COR-L47 (cell line): ENCODE measurements around the gene CGB5.
"Not testable (repeated sequence)": the region's sequence is repeated elsewhere in the genome, so short reads cannot be mapped to it uniquely, and the experiment has no call there.

Experiments
- DNase-seq: peaks from one replicate; lab custom pipeline; 2025; lab: John Stamatoyannopoulos, UW

Gene CGB5

DNA sequence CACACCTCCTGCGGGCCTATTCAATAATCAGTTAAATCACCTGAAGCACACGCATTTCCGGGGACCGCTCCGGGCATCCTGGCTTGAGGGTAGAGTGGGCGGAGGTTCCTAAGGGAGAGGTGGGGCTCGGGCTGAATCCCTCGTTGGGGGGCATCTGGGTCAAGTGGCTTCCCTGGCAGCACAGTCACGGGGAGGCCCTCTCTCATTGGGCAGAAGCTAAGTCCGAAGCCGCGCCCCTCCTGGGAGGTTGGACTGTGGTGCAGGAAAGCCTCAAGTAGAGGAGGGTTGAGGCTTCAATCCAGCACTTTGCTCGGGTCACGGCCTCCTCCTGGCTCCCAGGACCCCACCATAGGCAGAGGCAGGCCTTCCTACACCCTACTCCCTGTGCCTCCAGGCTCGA lies at the start of gene CGB5:
Gene CGB5 (plus strand): TSS at position 301 of the 400 bp plus-strand sequence. CDS start 362 bp downstream, outside the sequence.
- DNase-seq = not testable (repeated sequence)

DNA sequence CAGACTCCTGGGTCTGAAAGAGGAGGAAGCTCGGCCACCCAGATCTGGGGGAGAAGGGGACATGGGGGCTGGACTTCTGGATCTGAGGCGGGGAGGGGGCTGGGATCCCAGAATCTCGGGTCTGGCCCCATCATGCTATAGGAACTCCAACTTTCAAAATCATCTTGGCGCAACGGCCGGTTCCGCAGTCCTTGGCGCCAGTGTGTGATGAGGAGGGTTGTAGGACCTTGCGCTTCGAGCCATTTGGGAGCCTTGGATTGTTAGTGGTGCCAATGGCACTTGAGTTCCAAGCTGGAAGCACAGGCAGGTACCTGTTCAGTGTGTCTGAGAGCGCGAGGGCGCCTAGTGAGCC lies 49.6 kb upstream of the CGB5 start:
- DNase-seq = no peak

DNA sequence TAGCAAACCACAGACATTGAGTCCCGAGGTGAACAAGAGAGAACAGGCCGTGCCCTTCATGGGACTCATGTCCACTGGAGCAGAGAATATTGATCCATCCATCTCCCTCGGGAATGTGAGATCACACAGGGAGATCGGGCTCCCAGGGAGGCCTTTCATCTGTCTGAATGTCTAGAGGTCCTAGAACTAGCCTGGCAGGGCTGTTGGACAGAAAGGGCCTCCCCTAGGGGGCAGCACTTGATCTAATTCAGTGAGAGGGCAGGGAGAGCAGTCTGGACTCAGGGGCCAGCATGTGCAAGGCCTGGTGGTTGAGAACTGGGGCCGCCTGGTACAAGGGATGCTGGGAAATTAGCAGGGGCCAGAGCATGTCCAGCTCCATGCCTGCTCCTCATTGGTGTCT lies 45.7 kb upstream of the CGB5 start:
- no peak for DNase-seq

DNA sequence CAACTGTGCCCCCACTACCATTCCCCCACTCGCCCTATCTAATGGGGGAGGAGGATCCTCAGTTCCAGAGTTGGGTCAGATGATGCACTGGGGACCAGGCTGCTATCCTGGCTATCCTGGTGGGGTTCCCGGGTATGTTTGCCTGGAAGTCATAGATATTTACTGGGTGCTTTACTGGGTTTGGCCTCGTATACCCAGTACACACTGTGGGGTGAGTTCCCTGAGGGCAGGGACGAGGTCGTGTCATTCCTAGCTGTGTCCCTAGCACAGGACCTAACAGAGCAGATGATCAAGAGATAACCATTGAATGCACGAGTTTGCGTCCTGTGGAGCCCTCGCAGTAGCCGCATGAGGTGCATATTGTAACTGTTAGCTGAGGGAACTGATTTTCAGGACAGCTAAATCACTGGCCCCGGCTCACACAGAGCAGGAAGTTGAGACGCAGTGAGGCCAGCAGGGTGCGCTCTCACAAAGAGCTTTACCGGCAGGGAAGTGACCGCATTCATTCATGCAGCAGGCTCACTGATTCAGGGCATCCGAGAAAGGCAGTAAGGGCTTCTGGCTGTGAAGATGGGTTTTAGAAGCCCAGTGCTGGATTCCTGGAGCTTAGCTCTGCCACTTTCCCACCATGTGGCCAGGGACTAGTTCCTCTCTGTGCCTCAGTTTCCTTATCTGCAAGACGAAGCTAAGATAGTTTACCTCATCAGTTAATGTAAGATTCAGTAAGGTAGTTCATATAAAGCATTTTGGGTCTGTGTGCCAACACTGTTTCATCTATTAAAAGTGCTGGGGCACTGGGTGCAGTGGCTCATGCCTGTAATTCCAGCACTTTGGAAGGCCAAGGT lies 43.9 kb upstream of the CGB5 start:
- DNase-seq = no peak

DNA sequence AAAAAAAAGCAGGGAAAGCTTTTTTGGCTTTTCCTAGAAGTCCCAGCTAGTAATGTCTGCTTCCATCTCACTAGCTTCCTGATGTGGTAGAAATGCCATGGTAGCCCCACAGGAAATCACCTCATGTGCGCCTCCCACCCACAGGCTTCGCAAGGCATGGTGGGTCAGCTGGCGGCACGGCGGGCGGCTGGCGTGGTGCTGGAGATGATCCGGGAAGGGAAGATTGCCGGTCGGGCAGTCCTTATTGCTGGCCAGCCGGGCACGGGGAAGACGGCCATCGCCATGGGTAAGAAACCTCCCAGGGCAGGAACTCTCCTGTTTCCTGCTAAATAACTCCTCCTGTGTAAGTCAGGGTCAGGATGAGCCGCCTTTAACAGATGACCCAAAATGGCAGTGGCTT lies 39.5 kb upstream of the CGB5 start:
- no peak for DNase-seq

DNA sequence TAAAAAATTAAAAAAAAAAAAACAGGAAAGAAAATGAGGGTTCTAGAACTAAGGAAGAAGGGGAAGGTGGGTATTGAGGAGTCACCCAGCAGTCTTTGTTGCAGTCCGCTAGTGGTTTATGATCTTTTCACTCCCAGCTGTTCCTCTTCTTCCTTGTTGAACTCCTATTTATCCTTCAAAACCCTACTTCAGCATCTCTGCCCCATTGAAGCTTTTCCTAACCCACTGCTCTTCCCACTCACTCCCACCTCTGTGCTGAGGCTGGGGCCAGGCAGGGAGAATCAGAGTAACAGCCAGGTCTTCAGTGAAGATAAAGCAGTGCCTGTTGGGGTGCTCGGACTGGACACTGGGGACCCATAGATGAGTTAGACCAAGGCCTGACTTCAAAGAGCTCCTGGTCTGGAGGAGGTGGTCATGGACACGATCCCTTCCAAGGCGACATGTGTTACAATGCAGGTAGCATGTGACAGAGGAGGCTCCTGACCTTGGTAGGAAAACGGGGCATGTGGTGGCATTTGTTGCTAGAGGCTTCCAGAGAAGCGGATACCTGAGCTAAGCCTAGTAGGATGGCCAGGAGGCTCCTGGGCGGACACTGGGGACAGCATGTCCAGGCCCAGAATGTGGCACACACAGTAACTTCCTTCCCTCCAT lies 38.6 kb upstream of the CGB5 start:
- no peak for DNase-seq

DNA sequence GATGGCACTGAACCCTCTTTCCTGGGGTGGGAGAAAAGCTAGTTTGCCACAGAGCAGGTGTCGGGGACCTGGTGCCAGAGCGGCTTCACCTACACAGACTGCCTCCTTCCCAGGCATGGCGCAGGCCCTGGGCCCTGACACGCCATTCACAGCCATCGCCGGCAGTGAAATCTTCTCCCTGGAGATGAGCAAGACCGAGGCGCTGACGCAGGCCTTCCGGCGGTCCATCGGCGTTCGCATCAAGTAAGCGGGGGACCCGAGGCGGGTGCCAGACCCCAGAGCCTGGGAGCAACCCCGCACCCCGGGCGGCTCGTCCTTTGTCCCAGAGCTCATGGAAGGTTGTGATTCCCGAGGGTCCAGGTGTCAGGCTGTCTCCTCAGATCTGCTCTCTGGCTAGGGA lies 36.7 kb upstream of the CGB5 start:
- no peak for DNase-seq

DNA sequence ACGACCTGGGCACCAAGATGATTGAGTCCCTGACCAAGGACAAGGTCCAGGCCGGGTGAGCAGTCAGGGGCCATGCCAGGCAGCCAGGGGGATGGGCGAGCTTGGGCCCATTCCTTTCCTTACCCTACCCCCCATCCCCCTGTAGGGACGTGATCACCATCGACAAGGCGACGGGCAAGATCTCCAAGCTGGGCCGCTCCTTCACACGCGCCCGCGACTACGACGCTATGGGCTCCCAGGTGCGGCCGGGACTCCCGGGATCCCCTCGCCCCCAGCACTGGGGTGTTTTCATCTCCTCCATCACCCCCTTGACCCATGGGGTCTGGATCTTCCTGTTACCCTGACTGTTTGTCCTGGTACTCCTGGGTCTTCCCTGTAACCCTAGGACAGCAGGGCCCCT lies 33.8 kb upstream of the CGB5 start:
- DNase-seq = no peak

DNA sequence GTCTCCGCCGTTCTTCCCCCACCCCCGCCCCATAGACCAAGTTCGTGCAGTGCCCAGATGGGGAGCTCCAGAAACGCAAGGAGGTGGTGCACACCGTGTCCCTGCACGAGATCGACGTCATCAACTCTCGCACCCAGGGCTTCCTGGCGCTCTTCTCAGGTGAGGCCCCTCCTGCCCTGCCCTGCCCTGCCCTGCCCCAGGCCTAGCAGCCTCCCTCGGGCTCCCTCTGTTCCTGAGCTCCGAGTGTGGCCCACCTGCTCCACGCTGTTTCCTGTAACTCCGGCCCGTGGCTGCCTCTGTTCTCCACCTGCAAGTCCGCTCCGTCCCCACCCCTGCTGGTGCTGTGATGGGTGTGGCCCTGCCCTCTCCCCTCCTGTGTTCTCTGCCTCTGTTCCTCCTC lies 33.2 kb upstream of the CGB5 start:
- no peak for DNase-seq

DNA sequence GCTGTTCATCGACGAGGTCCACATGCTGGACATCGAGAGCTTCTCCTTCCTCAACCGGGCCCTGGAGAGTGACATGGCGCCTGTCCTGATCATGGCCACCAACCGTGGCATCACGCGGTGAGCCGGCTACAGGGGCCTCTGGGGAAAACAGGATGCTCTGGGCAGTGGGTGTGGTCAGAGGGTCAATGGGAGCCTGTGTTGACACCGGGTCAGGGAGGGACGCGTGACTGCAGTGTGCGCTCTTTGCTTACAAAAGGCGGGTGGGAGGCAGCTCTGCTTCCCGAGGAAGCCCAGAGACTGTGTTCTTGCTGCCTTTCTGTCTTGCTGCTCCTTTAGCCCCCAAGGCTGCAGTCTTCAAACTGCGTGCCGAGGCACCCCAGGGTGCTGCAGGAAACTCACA lies 32.5 kb upstream of the CGB5 start:
- DNase-seq = no peak

DNA sequence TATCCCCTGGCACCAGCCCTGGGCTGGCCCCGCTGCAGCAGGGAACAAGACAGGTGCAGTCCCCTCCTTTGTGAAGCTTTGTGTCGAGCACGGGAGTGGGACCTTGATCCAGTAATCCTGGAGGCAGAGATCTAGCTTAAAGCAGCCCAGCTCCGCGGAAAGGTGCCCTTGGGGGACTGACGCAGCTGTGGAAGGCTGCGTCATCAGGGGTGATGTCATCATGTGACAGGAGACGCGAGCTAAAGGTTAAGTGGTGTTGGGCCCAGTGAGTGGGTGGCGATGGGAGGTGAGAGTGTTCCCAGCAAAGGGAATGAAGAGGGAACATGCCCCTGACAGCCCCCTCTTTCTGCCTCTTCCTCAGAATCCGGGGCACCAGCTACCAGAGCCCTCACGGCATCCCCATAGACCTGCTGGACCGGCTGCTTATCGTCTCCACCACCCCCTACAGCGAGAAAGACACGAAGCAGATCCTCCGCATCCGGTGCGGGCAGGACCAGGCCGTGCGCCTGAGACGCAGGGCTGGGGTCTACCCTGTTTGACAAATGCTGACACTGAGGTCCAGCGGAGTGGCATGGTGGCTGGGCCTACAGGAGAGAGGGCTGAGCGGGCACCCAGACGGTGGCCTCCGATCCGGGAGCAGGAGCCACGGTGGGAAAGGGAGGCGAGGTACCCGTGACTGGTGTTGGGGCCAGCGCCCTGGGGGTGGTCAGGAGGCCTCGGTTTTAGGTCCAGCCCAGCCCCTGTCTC lies 29.4 kb upstream of the CGB5 start:
- DNase-seq = no peak

DNA sequence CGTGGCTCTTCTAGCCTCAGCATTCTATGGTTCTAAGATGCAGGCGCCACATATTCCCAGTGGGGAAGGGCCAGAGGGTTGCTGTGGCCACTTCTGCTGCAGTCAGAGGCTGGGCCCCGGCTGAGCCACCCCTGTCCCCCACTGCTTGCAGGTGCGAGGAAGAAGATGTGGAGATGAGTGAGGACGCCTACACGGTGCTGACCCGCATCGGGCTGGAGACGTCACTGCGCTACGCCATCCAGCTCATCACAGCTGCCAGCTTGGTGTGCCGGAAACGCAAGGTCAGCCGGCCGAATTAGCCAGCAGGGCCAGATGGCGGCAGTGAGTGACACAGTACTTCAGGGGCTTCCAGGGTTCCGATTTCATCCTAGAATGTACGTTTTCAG lies 28.8 kb upstream of the CGB5 start:
- no peak for DNase-seq

DNA sequence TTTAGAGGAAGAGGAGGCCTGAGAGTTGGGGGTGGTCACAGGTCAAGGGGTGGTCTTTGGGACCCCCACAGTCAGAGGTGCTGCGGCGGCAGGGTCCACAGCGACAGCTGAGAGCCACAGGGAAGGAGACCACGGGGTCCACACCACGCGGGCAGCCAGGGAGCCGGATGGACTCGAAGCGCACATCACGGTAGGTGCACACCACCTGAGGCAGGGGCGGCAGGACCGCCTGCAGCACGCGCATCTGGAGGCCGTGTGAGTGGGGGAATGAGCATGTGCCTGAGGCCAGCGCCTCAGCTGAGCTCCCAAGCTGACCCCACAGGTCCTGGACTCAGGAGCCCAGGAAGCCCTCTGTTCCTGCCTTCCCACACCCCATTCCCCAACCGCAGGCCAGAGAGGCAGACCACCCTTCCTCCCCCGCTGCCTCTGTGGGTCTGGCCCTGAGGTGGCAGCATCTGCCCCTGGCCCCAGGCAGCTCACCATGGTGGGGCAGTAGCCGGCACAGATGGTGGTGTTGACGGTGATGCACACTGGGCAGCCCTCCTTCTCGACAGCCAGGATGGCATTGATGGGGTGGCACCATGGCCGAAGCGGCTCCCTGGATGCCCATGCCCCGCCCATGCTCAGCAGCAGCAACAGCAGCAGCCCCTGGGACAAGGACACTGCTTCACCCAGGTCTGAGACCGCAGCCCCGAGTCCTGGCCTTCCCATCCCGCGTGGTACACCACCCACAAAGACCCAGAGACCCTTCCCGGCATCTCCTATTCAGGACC lies 27.4 kb upstream of the CGB5 start:
- DNase-seq = no peak

DNA sequence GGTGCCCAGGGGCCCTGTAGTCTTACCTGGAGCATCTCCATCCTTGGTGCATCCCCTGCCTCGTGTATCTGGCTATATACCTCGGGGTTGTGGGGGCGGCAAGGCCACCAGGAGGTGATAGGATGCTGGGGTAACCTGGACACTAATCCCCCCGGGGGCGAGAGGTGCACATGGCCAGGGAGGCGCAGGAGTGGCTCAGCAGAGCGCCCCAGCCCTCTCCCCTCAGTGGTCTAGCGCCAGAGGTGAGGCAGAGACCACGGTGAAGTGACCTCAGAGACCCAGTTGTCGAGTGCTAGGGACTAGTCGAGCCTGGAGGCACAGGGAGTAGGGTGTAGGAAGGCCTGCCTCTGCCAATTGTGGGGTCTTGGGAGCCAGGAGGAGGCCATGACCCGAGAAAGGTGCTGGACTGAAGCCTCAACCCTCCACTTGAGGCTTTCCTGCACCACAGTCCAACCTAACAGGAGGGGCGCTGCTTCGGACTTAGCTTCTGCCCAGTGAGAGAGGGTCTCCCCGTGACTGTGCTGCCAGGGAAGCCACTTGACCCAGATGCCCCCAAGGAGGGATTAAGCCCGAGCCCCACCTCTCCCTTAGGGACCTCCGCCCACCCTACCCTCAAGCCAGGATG lies 26.5 kb upstream of the CGB5 start, which contains the start of gene LHB:
Gene LHB (minus strand): TSS at position 51 of the 625 bp plus-strand sequence. CDS start 10 bp downstream, at position 41.
- DNase-seq = no peak

DNA sequence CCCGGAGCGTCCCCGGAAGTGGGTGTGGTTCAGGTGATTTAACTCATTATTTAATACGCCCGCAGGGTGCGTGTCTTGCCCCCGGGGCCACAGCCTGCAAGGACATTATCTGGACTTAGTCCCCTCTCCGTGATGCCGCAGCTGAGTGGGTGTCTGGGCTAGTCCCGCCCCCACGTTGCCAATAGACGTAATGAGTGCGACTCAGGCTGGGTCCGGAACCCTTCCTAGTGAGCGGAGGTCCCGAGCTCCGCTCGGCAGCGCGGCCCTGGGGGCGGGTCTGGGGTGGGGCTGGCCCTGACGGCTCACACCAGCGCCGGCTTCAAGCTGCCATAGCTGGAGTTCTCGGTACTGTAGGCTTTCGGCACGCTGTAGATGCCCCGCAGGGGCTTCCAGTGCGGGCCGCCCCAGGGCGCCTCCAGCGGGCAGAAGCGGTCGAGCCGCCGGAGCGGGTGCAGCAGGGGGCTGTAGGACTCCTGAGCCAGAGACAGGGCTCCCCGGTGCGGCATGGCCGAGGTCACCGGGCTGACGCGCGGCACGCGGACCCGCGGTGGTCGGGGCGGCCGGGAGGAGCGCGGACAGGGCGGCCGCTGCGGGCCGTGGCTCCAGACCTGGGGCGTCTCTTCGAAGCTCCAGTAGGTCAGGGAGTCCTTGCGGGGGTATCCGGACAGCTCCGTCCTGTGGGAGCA lies 25.8 kb upstream of the CGB5 start:
- DNase-seq = peak; percentile 35

DNA sequence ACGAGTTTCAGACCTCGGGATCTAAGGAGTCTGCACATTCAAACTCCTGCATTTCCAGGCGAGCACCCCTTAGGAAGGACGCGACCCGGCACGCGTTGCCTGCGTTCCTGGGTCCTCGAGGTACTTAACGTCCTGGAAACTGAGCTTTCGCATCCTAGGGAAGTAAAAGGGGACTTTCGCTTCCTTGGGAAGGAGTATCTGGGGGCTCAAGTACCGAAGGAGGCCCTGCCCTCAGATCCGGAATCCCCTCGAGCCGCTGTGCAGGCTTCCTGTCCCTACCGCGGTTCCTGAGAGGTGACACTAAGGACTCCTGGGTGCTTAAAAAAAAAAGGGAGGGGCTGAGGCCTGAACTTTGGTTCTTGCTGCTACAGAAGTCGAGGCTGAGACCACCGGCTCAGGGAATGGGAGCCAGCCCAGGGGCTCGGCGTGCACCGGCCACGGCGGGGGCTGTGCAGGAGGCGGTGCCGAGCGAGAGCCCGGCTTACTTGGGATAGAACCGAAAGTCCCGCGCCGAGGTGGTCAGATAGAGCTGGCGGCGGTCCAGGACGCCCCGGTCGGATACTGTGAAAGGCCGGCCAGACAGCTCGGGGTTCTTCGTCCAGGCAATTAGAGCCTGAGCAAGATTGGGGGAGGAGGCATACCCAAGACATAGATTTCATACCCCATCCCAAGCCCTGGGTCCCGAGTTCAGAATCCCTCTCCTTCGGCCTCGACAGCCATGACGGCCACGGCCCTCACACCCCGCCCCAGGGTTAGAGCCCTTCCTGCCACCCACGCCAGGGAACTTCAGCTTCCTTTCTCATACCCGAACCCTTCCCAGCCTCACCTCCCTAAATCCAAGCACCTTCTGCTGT lies 25.0 kb upstream of the CGB5 start:
- DNase-seq = not testable (repeated sequence)

DNA sequence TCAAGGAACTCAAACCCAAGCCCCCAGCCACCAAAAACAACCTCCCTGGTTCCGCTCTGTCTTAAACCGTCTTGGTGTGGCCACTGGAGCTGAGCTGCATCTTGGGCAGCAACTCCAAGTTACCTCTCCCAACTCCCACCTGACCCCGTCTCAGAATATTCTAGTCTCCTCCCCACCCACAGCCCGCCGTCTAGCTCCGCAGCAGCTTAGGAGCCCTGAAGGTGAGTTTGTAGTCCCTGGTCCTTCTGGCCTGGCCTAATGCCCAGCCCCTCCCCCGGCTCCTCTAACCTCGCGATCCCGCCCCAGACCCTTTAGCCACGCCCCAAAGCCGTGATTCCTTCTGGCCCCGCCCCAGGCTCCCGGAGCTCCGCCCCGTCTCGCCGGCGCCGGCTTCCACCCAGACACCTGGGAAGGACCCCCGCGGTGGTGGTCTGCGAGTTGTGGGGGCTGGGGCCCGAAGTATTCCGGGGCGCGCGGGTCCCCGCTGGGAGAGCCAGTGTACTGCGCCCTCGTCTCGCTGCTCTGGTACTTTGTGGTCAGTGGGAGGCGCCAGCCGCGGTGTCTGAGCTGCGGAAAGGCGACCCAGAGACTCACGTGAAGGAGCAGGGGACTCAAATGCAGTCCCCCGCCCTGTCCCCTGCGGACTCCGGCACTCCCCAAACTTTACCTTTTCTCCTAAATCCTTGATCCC lies 24.3 kb upstream of the CGB5 start:
- no peak for DNase-seq

DNA sequence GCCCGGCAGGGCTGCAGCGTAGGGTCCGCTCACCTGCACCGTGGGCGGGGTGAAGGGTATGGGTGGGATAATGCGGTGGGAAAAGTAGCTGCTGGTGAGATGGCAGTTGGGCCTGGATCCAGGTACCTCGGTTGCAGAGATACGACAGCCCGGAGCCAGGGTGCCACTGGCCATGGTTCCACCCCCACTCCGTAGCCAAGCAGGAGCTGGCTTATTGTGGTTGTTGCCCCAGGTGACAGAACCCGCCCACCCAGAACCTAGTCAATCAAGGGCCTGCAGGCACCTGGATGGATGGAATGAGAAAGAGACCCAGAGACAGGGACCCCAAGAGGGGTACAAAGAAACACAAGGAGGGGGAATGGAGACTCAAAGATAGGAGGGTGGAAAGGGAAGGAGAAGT lies 23.3 kb upstream of the CGB5 start:
- DNase-seq = no peak
